ENCODE measurements around the gene AVPR2. TPM values are rescaled to one million over a fixed set of nuclear protein-coding genes. Genes with fewer than 3 reads are reported as not detected.

AVPR2 gene
- total RNA-seq, 6 experiments from 2014 or later: not detected

DNA sequence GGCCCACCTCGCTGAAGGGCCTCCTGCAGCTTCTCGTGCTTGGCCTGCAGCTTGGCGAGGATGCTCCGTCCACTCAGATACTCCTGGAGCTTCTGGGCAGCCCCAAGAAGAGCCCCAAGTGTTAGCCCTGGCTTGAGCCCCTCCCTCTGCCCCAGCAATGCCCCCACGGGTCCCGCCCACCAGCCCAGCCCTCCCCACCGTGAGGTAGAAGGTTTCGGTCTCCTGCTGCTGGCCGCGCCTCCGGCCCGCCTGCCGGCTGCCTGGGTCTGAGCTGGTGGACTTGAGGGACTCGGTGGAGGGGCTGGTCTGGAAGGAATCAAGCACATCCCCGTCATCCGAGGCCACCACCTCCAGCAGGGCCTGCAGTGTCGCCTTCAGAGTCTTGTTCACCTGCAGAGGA is 8.7 kb downstream of the AVPR2 start:
- H3K4me3 Mint-ChIP-seq: no peak overlapping the region
- no peaks in the 10 kb centered on the region for H3K9me3 Mint-ChIP-seq
- no peak overlapping the region for H3K27ac Mint-ChIP-seq
- H3K27me3 Mint-ChIP-seq (ENCODE audit: insufficient read depth): peaks cover 9% of the 10 kb centered on the region
- no peak for DNase-seq
- TF ChIP-seq, protein P1, sequence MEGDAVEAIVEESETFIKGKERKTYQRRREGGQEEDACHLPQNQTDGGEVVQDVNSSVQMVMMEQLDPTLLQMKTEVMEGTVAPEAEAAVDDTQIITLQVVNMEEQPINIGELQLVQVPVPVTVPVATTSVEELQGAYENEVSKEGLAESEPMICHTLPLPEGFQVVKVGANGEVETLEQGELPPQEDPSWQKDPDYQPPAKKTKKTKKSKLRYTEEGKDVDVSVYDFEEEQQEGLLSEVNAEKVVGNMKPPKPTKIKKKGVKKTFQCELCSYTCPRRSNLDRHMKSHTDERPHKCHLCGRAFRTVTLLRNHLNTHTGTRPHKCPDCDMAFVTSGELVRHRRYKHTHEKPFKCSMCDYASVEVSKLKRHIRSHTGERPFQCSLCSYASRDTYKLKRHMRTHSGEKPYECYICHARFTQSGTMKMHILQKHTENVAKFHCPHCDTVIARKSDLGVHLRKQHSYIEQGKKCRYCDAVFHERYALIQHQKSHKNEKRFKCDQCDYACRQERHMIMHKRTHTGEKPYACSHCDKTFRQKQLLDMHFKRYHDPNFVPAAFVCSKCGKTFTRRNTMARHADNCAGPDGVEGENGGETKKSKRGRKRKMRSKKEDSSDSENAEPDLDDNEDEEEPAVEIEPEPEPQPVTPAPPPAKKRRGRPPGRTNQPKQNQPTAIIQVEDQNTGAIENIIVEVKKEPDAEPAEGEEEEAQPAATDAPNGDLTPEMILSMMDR (IDR thresholded peaks at IDR 0.05): no peak
- no peaks in the 10 kb centered on the region for H3K4me1 Mint-ChIP-seq (ENCODE audit: low read depth)
- H3K36me3 Mint-ChIP-seq (ENCODE audit: low read depth): no peaks in the 10 kb centered on the region

DNA sequence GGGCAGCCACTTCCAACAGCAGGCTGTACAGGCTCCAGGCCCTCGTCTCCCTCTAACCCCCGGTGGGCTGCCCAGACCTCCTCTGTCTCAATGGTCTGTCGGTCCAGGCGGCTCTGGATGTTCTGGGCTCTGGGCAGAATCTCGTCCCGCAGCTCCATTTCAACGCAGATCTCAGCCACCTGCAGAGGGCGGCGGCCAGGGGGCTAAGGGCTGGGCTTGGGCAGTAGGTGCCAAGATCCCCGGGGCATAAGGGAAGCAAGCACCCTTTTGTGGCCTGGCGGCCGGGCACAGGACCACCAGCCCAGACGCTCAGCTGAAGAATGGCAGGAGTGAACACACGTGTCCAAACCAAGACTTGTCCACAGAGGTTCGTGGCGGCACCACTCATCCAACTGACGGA is 9.2 kb downstream of the AVPR2 start:
- no peak overlapping the region for H3K4me3 Mint-ChIP-seq

DNA sequence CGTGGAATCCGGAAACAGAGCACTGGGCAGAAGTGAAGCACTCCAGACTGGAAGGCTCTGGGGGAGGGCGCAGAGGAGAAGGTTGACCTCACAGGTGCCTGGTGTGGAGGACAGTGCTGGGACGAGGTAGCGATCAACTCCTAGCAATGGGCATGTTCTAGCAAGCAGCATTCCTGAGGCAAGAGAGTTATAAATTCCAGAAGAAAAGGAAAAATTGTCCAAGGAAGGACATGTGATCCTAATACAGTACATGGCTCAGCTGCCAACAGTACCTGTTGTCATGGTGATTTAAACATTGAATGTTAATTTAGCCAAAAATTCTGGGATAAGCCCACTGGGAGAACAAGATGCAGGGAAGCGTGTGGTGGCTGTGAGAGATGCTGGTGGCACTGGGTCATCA is 13.4 kb downstream of the AVPR2 start:
- H3K4me3 Mint-ChIP-seq: no peak overlapping the region
- H3K4me1 Mint-ChIP-seq (ENCODE audit: low read depth): no peaks in the 10 kb centered on the region
- H3K9me3 Mint-ChIP-seq: no peaks in the 10 kb centered on the region
- H3K36me3 Mint-ChIP-seq (ENCODE audit: low read depth): no peaks in the 10 kb centered on the region
- TF ChIP-seq, protein P1 (IDR thresholded peaks at IDR 0.05): no peak
- DNase-seq: no peak
- no peak overlapping the region for H3K27ac Mint-ChIP-seq
- H3K27me3 Mint-ChIP-seq (ENCODE audit: insufficient read depth): peaks cover 8% of the 10 kb centered on the region

More for the DNA sequence above, 9.2 kb downstream of the AVPR2 start:
- Mint-ChIP-seq H3K4me1 (ENCODE audit: low read depth) (no peaks in the 10 kb centered on the region), H3K9me3 (no peaks in the 10 kb centered on the region), H3K36me3 (ENCODE audit: low read depth) (no peaks in the 10 kb centered on the region), H3K27ac (no peak overlapping the region), H3K27me3 (ENCODE audit: insufficient read depth) (peaks cover 9% of the 10 kb centered on the region)
- no peak for DNase-seq
- TF ChIP-seq, protein P1 (IDR thresholded peaks at IDR 0.05): no peak

DNA sequence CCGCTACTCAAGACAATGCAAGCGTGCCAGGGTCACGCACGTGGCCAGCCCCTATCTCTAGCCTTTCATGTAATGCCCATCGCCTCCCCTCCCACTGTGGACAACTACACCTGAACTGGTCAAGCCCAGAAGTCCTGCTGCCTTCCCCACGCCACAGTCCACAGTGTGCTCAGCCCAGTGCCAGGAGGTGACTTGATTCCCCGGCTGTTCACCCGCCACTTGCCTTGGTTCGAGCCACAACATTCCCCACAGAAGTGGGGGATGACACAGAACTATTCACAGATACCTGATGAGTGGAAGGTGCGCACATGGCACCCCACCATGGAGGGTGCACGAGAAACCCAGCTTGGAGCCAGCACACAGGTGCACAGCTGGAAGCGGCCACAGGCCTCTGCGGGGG is 14.8 kb downstream of the AVPR2 start:
- no peak for DNase-seq
- Mint-ChIP-seq H3K4me3 (no peak overlapping the region), H3K27ac (no peak overlapping the region), H3K4me1 (ENCODE audit: low read depth) (peaks cover 2% of the 10 kb centered on the region; the same call in 1 of the 2 replicates), H3K9me3 (no peaks in the 10 kb centered on the region), H3K27me3 (ENCODE audit: insufficient read depth) (peaks cover 8% of the 10 kb centered on the region), H3K36me3 (ENCODE audit: low read depth) (no peaks in the 10 kb centered on the region)
- TF ChIP-seq, protein P1 (IDR thresholded peaks at IDR 0.05): no peak

DNA sequence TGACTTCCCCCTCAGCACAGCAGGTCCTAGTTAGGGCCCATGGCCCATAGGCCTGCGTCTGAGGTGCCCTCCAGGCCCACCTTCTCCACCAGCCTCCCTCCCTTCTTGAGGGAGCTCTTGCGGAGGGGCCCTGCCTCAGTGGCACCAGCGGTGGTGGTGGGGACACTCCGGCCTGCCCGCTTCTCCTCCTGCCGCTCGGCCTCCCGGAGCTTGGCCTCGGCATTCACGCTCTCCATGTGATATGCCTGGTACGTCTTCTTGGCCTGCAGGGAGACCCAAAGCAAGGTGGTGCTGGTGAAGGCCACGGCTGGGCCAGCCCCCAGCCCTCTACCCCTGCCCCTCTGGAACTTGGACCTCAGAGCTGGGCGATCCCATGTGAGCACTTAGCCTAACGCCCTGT is 16.1 kb downstream of the AVPR2 start:
- TF ChIP-seq, protein P1 (IDR thresholded peaks at IDR 0.05): no peak
- Mint-ChIP-seq H3K36me3 (ENCODE audit: low read depth) (no peaks in the 10 kb centered on the region), H3K27me3 (ENCODE audit: insufficient read depth) (peaks cover 6% of the 10 kb centered on the region), H3K27ac (no peak overlapping the region), H3K4me1 (ENCODE audit: low read depth) (peaks cover 6% of the 10 kb centered on the region; the same call in 1 of the 2 replicates), H3K9me3 (no peaks in the 10 kb centered on the region), H3K4me3 (no peak overlapping the region)
- DNase-seq: no peak

DNA sequence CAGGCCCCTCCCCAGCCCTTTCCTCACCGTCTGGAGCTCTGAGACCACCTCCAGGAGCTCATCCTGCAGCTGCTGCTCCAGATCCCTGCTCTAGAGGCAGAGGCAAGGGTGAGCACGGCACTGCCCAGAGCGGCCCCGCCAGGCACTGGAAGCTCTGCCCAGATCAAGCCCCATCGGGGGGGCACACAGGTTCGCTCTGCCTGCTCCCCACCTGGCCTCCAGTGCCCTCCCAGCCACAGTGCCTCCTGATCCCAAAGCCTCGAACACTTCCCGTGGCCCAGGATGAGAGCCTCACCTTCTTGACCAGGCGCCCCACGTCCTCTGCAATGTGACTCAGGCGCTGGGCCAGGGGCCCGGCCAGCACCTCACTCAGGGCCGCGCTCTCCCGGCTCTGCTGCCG is 16.6 kb downstream of the AVPR2 start:
- H3K27ac Mint-ChIP-seq: no peak overlapping the region
- peaks cover 4% of the 10 kb centered on the region for H3K27me3 Mint-ChIP-seq (ENCODE audit: insufficient read depth)
- peaks cover 6% of the 10 kb centered on the region; the same call in 1 of the 2 replicates for H3K4me1 Mint-ChIP-seq (ENCODE audit: low read depth)
- TF ChIP-seq, protein P1 (IDR thresholded peaks at IDR 0.05): no peak
- no peaks in the 10 kb centered on the region for H3K9me3 Mint-ChIP-seq
- no peaks in the 10 kb centered on the region for H3K36me3 Mint-ChIP-seq (ENCODE audit: low read depth)
- no peak for DNase-seq
- H3K4me3 Mint-ChIP-seq: no peak overlapping the region

Measured in HFFc6 (cell line).